ENCODE data around the gene TUBG1.

Gene TUBG1

GRCh38 chr17:42563950-42564349, 45.5 kb upstream of the TUBG1 start:
- TF ChIP-seq CTCF (IDR thresholded peaks at IDR 0.05; ENCODE audit: control insufficient read depth, insufficient read depth, low read depth, low read length, missing control alignments), result no peak
- no peak overlapping the region for H3K4me3 ChIP-seq (ENCODE audit: control insufficient read depth, low read depth, low read length)
- DNase-seq (ENCODE audit: low read depth), result no peak

GRCh38 chr17:42564815-42565522, 44.5 kb upstream of the TUBG1 start:
- no peak for DNase-seq (ENCODE audit: low read depth)
- no peak for TF ChIP-seq CTCF (IDR thresholded peaks at IDR 0.05; ENCODE audit: control insufficient read depth, insufficient read depth, low read depth, low read length, missing control alignments)
- H3K4me3 ChIP-seq (ENCODE audit: control insufficient read depth, low read depth, low read length), result no peak overlapping the region

GRCh38 chr17:42565523-42566214, 43.8 kb upstream of the TUBG1 start:
- no peak for TF ChIP-seq CTCF (IDR thresholded peaks at IDR 0.05; ENCODE audit: control insufficient read depth, insufficient read depth, low read depth, low read length, missing control alignments)
- DNase-seq (ENCODE audit: low read depth), result no peak
- H3K4me3 ChIP-seq (ENCODE audit: control insufficient read depth, low read depth, low read length), result no peak overlapping the region

- peak overlapping the region; percentile 96 for H3K4me3 ChIP-seq (ENCODE audit: control insufficient read depth, low read depth, low read length)
- TF ChIP-seq CTCF (IDR thresholded peaks at IDR 0.05; ENCODE audit: control insufficient read depth, insufficient read depth, low read depth, low read length, missing control alignments), result no peak
- DNase-seq (ENCODE audit: low read depth), result no peak
Observed at GRCh38 chr17:42566215-42566882, 43.1 kb upstream of the TUBG1 start.

- peak; percentile 39 for DNase-seq (ENCODE audit: low read depth)
- no peak for TF ChIP-seq CTCF (IDR thresholded peaks at IDR 0.05; ENCODE audit: control insufficient read depth, insufficient read depth, low read depth, low read length, missing control alignments)
- peak within 1 kb of the TSS; percentile 96 for H3K4me3 ChIP-seq (ENCODE audit: control insufficient read depth, low read depth, low read length)
Observed at GRCh38 chr17:42566883-42567573, 42.5 kb upstream of the TUBG1 start, which contains the start of gene MLX. TSS of gene MLX (plus strand) at chr17:42567100. CDS start at chr17:42567125, 25 bp downstream.
